H1 (cell line): Measurements from ENCODE around the gene HDDC3. TPM values are rescaled to one million over a fixed set of nuclear protein-coding genes. Genes with fewer than 3 reads are reported as not detected.

Experiments used
- CTCF ChIA-PET: fragments of 300-600 bp; sonication (Branson Sonifier 250); formaldehyde crosslinking; loops from one replicate; lab custom pipeline; 2021; ENCODE audit not compliant: partially characterized antibody; lab: Charles Lee
- POLR2A ChIA-PET: fragments of 300-600 bp; sonication (Branson Sonifier 250); formaldehyde crosslinking; loops from one replicate; lab custom pipeline; 2021; ENCODE audit warnings: inconsistent platforms; ENCODE audit not compliant: partially characterized antibody; lab: Charles Lee
- DNase-seq, 2 experiments: peaks; one replicate each; pipeline versions ENCODE4 v3.0.0 to v3.0.0-alpha.2; 2010 to 2022; ENCODE audit warnings: low spot score in 2 of 2, low read depth in 1 of 2, mixed read lengths in 1 of 2
- FAIRE-seq: peaks from 2 replicates; lab custom pipeline; 2011; peaks lifted over from hg19 to GRCh38; lab: Jason Lieb, UNC
- H2AFZ ChIP-seq: 2 replicates; pipeline ENCODE4 v1.8.1; 2012; ENCODE audit warnings: low read length, inconsistent platforms
- H2AK5ac ChIP-seq: 2 replicates; pipeline ENCODE4 v1.6.1; 2013; ENCODE audit warnings: low read depth, low read length
- H2BK120ac ChIP-seq: replicated peaks from 2 replicates; pipeline ENCODE3; 2013; ENCODE audit warnings: low read depth, low read length, inconsistent platforms
- H2BK12ac ChIP-seq: 2 replicates; pipeline ENCODE4 v1.6.1; 2013; ENCODE audit warnings: low read depth, low read length
- H2BK15ac ChIP-seq: 2 replicates; pipeline ENCODE4 v1.6.1; 2013; ENCODE audit warnings: low read length
- H2BK20ac ChIP-seq: 2 replicates; pipeline ENCODE4 v1.6.1; 2013; ENCODE audit warnings: low read length
- H2BK5ac ChIP-seq: 2 replicates; pipeline ENCODE4 v1.6.1; 2013; ENCODE audit warnings: low read depth, low read length
- H3K14ac ChIP-seq: 2 replicates; pipeline ENCODE4 v1.6.1; 2013; ENCODE audit warnings: inconsistent platforms; ENCODE audit not compliant: insufficient read length
- H3K18ac ChIP-seq: 2 replicates; pipeline ENCODE4 v1.6.1; 2013; ENCODE audit warnings: low read length; ENCODE audit errors: extremely low read depth
- H3K23ac ChIP-seq: 2 replicates; pipeline ENCODE4 v1.6.1; 2013; ENCODE audit warnings: inconsistent platforms; ENCODE audit not compliant: insufficient read length
- H3K23me2 ChIP-seq: 2 replicates; pipeline ENCODE4 v1.6.1; 2013; ENCODE audit warnings: low read depth, low read length
- H3K27ac ChIP-seq: 2 replicates; pipeline ENCODE4 v1.6.1; 2011; ENCODE audit warnings: low read depth, low read length, inconsistent platforms
- H3K27me3 ChIP-seq, 4 experiments: replicated peaks in 1 of 4; 1 replicate in 1 of 4; 2 replicates in 3 of 4; pipeline versions ENCODE4 v1.6.1 to v1.8.1; 2011 to 2013; ENCODE audit warnings: low read length in 3 of 4, mild to moderate bottlenecking in 3 of 4, inconsistent platforms in 2 of 4, mixed read lengths in 2 of 4, moderate library complexity in 1 of 4; ENCODE audit not compliant: control insufficient read depth in 3 of 4, insufficient read depth in 3 of 4; ENCODE audit errors: extremely low read depth in 1 of 4
- H3K36me3 ChIP-seq, 4 experiments: 2 replicates each; pipeline versions ENCODE4 v1.6.1 to v1.8.1; 2011 to 2013; ENCODE audit warnings: mild to moderate bottlenecking in 4 of 4, low read length in 3 of 4, moderate library complexity in 2 of 4, control low read depth in 1 of 4, inconsistent platforms in 1 of 4; ENCODE audit not compliant: insufficient read depth in 4 of 4, control insufficient read depth in 2 of 4
- H3K4ac ChIP-seq: replicated peaks from 2 replicates; pipeline ENCODE3; 2013; ENCODE audit warnings: low read length, low read depth, mixed read lengths, inconsistent platforms; ENCODE audit not compliant: insufficient read length
- H3K4me1 ChIP-seq, 4 experiments: replicated peaks in 1 of 4; 1 replicate in 1 of 4; 2 replicates in 3 of 4; pipeline versions ENCODE4 v1.6.1 to v1.8.1; 2011 to 2013; ENCODE audit warnings: low read length in 3 of 4, inconsistent platforms in 2 of 4, mixed read lengths in 1 of 4; ENCODE audit not compliant: insufficient read depth in 4 of 4, control insufficient read depth in 3 of 4
- H3K4me2 ChIP-seq, 2 experiments: 2 replicates each; pipeline versions ENCODE4 v1.6.1 to v1.8.1; 2011 to 2013; ENCODE audit warnings: low read depth in 2 of 2, low read length in 2 of 2, control low read depth in 1 of 2, inconsistent platforms in 1 of 2, mild to moderate bottlenecking in 1 of 2; ENCODE audit not compliant: insufficient read depth in 1 of 2
- H3K4me3 ChIP-seq, 4 experiments: fragments of 200-600, 300-600 bp in 1 of 4; sonication (generic), shearing (Covaris generic), sonication (Bioruptor Twin) in 1 of 4; 2 replicates each; pipeline versions ENCODE4 v1.5.1 to v1.8.1; 2011 to 2016; ENCODE audit warnings: low read length in 4 of 4, low read depth in 3 of 4, control low read depth in 2 of 4, inconsistent platforms in 2 of 4, mild to moderate bottlenecking in 2 of 4, mixed read lengths in 1 of 4, moderate library complexity in 1 of 4; ENCODE audit not compliant: insufficient read depth in 2 of 4; ENCODE audit errors: extremely low read depth in 1 of 4
- H3K56ac ChIP-seq: replicated peaks from 2 replicates; pipeline ENCODE3; 2013; ENCODE audit warnings: low read depth, mild to moderate bottlenecking, mixed read lengths, low read length, inconsistent platforms; ENCODE audit not compliant: insufficient read length
- H3K79me1 ChIP-seq: 2 replicates; pipeline ENCODE4 v1.6.1; 2013; ENCODE audit warnings: low read depth, low read length, control low read depth
- H3K79me2 ChIP-seq, 2 experiments: 2 replicates each; pipeline versions ENCODE4 v1.6.1 to v1.8.1; 2012 to 2013; ENCODE audit warnings: low read length in 2 of 2, mild to moderate bottlenecking in 2 of 2, inconsistent platforms in 1 of 2; ENCODE audit not compliant: insufficient read depth in 2 of 2, control insufficient read depth in 1 of 2
- H3K9ac ChIP-seq, 4 experiments: replicated peaks in 1 of 4; 1 replicate in 1 of 4; 2 replicates in 3 of 4; pipeline versions ENCODE4 v1.6.1 to v1.8.1; 2011 to 2013; ENCODE audit warnings: low read depth in 3 of 4, low read length in 3 of 4, control low read depth in 2 of 4, mild to moderate bottlenecking in 2 of 4, moderate library complexity in 2 of 4, inconsistent platforms in 1 of 4; ENCODE audit errors: extremely low read depth in 1 of 4
- H3K9me3 ChIP-seq, 2 experiments: 2 replicates each; pipeline versions ENCODE4 v1.6.1 to v1.8.1; 2012 to 2013; ENCODE audit warnings: mild to moderate bottlenecking in 2 of 2, moderate library complexity in 2 of 2, control low read depth in 1 of 2, inconsistent platforms in 1 of 2, low read depth in 1 of 2, low read length in 1 of 2, mixed read lengths in 1 of 2; ENCODE audit not compliant: insufficient read depth in 2 of 2
- H4K20me1 ChIP-seq, 2 experiments: replicated peaks in 1 of 2; 2 replicates each; pipeline versions ENCODE3 to v1.8.1; 2011 to 2013; ENCODE audit warnings: inconsistent platforms in 2 of 2, low read length in 2 of 2, mild to moderate bottlenecking in 1 of 2; ENCODE audit not compliant: insufficient read depth in 2 of 2, control insufficient read depth in 1 of 2
- H4K5ac ChIP-seq: 2 replicates; pipeline ENCODE4 v1.6.1; 2013; ENCODE audit warnings: low read length, low read depth, mixed read lengths, inconsistent platforms; ENCODE audit not compliant: insufficient read length
- H4K8ac ChIP-seq: 2 replicates; pipeline ENCODE4 v1.8.0; 2013; ENCODE audit warnings: mild to moderate bottlenecking, moderate library complexity, low read length, inconsistent platforms; ENCODE audit not compliant: insufficient read depth; ENCODE audit errors: extremely low read depth
- H4K91ac ChIP-seq: replicated peaks from 2 replicates; pipeline ENCODE3; 2013; ENCODE audit warnings: low read length, mixed read lengths, inconsistent platforms; ENCODE audit not compliant: insufficient read length
- ATF3 ChIP-seq: IDR thresholded peaks from 2 replicates; pipeline ENCODE4 v1.6.1; 2011; ENCODE audit warnings: low read depth, mild to moderate bottlenecking, low read length; ENCODE audit not compliant: insufficient read depth
- CHD1 ChIP-seq: IDR thresholded peaks from 2 replicates; pipeline ENCODE4 v1.6.1; 2012; ENCODE audit warnings: low read depth, low read length, improper control_type of control experiment
- CREB1 ChIP-seq: IDR thresholded peaks from 2 replicates; pipeline ENCODE4 v1.6.1; 2012; ENCODE audit warnings: inconsistent platforms
- GABPA ChIP-seq: IDR thresholded peaks from 2 replicates; pipeline ENCODE4 v1.6.1; 2011; ENCODE audit warnings: mild to moderate bottlenecking, low read length, moderate library complexity, borderline replicate concordance; ENCODE audit not compliant: insufficient read depth
- HDAC2 ChIP-seq, 2 experiments: fragments of 300-600 bp in 1 of 2; sonication (generic) in 1 of 2; IDR thresholded peaks; 2 replicates each; pipeline ENCODE4 v1.6.1; 2011 to 2012; ENCODE audit warnings: low read depth in 2 of 2, low read length in 2 of 2, mild to moderate bottlenecking in 2 of 2, moderate library complexity in 2 of 2, borderline replicate concordance in 1 of 2, inconsistent platforms in 1 of 2
- KDM4A ChIP-seq: IDR thresholded peaks from one replicate; pipeline ENCODE4 v1.7.1; 2012; ENCODE audit warnings: low read depth, mild to moderate bottlenecking, moderate library complexity, low read length, inconsistent platforms; ENCODE audit not compliant: severe bottlenecking
- MAFK ChIP-seq: IDR thresholded peaks from 2 replicates; pipeline ENCODE4 v1.6.1; 2012; ENCODE audit warnings: low read depth, mild to moderate bottlenecking, improper control_type of control experiment, low read length
- SP2 ChIP-seq: IDR thresholded peaks from 2 replicates; pipeline ENCODE4 v1.6.1; 2012; ENCODE audit warnings: mild to moderate bottlenecking, low read length, inconsistent platforms
- TAF7 ChIP-seq: optimal IDR thresholded peaks from 2 replicates; pipeline ENCODE3; 2011; ENCODE audit warnings: low read depth, mild to moderate bottlenecking, inconsistent platforms, low read length, moderate library complexity, borderline replicate concordance
- WGBS, 2 experiments: shearing (Covaris generic) in 1 of 2; methylation state at CpG; one replicate each; pipeline versions ENCODE4 v1.1.6 to v1.1.7; 2013 to 2015; ENCODE audit warnings: low lambda C conversion rate in 2 of 2, mixed read lengths in 2 of 2, inconsistent platforms in 1 of 2, low coverage in 1 of 2, missing lambda C conversion rate in 1 of 2; ENCODE audit not compliant: insufficient replicate concordance in 2 of 2, insufficient coverage in 1 of 2, insufficient read length in 1 of 2; ENCODE audit errors: extremely low coverage in 1 of 2, missing lambda C conversion rate in 1 of 2; 5-methylcytosine and 5-hydroxymethylcytosine counted together
- polyA plus RNA-seq, 7 experiments: library from polyadenylated mRNA; depleted of rRNA in 3 of 7; stranded (reverse) in 5 of 7; unstranded in 2 of 7; fragments of >200 nt in 5 of 7; fragments of 200-250 nt in 2 of 7; gene quantifications; 1 replicate in 5 of 7; 2 replicates in 1 of 7; 4 replicates in 1 of 7; pipeline versions ENCODE4 v1.2.1 to v1.2.3, GENCODE V29; 2011 to 2013; ENCODE audit warnings: missing spikeins in 2 of 7, mixed read lengths in 2 of 7
- total RNA-seq: library from RNA; stranded (reverse); fragmentation: NEBNext Ultra II Directional; extraction: Animal tissue kit (Norgen Biotek cat#: 25700); gene quantifications from 2 replicates; pipeline ENCODE4 v1.2.1, GENCODE V29; 2021

Gene HDDC3
- total and polyA plus RNA-seq, 2 of the 8 experiments (the other 6 are each of a cell fraction or from before 2014, with no cell fraction given) = 16.3 to 16.5 TPM

GRCh38 chr15:90933301-90933700 is 952 bp upstream of the HDDC3 start:
- no peak overlapping the region for H3K23ac ChIP-seq
- no peaks in the 10 kb centered on the region for H3K9me3 ChIP-seq
- peaks cover 11% of the 10 kb centered on the region; the same call in 1 of the 2 replicates for H3K23me2 ChIP-seq
- no peak overlapping the region for H3K4ac ChIP-seq
- no peak overlapping the region for H3K18ac ChIP-seq
- H4K91ac ChIP-seq = no peak overlapping the region
- CTCF ChIA-PET = interaction anchor here (0.7 to 20.7 kb wide), 42 partner anchors 7 to 1836 kb away, joined by 3 to 306 read pairs (median 4); partner anchors contain the start of genes BLM, FES, MAN2A2 and RCCD1
- no peak overlapping the region for H3K14ac ChIP-seq
- H2BK5ac ChIP-seq = no peak overlapping the region
- no peak overlapping the region for H2BK20ac ChIP-seq
- no peak overlapping the region for H4K5ac ChIP-seq
- no peaks in the 10 kb centered on the region for H3K79me2 ChIP-seq
- DNase-seq (no peak), FAIRE-seq (no peak)
- peaks cover 0 to 8% (median 2%) of the 10 kb centered on the region in 4 experiments; a peak in 1 of 8 replicates for H3K36me3 ChIP-seq
- 0 out of 7 replicates have a peak, but pooled peaks cover 0 to 4% (median 0%) of the 10 kb centered on the region in 4 experiments for H3K27me3 ChIP-seq
- no peak overlapping the region for H2BK120ac ChIP-seq
- H3K9ac ChIP-seq = no peak overlapping the region
- no peak overlapping the region for H3K4me2 ChIP-seq
- no peak overlapping the region for H2AK5ac ChIP-seq
- POLR2A ChIA-PET = interaction anchor here (2.4 to 5.0 kb wide), 3 partner anchors 20 to 30 kb away, joined by 12 to 24 read pairs (median 20); partner anchors contain the start of genes MAN2A2 and RCCD1
- H3K79me1 ChIP-seq = no peaks in the 10 kb centered on the region; the same call in 1 of the 2 replicates
- H4K8ac ChIP-seq = no peak overlapping the region
- TF ChIP-seq MAFK = no peak
- no peak for TF ChIP-seq ATF3
- TF ChIP-seq SP2 = no peak
- TF ChIP-seq CHD1 = no peak
- no peak for TF ChIP-seq CREB1
- TF ChIP-seq HDAC2 (IDR thresholded peaks at IDR 0.05; ENCODE audit: borderline replicate concordance in 1 of 2, low read depth in 2 of 2, low read length in 2 of 2) = no peak
- no peak for TF ChIP-seq TAF7
- no peak for TF ChIP-seq KDM4A
- no peak for TF ChIP-seq GABPA
- H4K20me1 ChIP-seq = peaks cover 0 to 1% of the 10 kb centered on the region in 2 experiments
- no peak overlapping the region for H3K56ac ChIP-seq
- H3K4me3 ChIP-seq = no peak overlapping the region
- no peak overlapping the region; the same call in 1 of the 2 replicates for H2BK12ac ChIP-seq
- WGBS, 2 experiments = 90% methylated on average over 1 of the region's 1 CpG; no CpG with 5 or more reads in 1 of the 2 experiments
- peaks cover 0 to 13% (median 7%) of the 10 kb centered on the region in 4 experiments; a peak in 6 of 7 replicates for H3K4me1 ChIP-seq
- H3K27ac ChIP-seq = no peak overlapping the region
- H2AFZ ChIP-seq = no peak overlapping the region
- H2BK15ac ChIP-seq = no peak overlapping the region
